Activated naive CD4-positive, alpha-beta T cell (primary cell): ENCODE measurements around the gene MICALL2.

ENCODE experiments used
- DNase-seq, 4 experiments: peaks; one replicate each; lab custom pipeline; 2025; lab: John Stamatoyannopoulos, UW

The MICALL2 gene

DNA sequence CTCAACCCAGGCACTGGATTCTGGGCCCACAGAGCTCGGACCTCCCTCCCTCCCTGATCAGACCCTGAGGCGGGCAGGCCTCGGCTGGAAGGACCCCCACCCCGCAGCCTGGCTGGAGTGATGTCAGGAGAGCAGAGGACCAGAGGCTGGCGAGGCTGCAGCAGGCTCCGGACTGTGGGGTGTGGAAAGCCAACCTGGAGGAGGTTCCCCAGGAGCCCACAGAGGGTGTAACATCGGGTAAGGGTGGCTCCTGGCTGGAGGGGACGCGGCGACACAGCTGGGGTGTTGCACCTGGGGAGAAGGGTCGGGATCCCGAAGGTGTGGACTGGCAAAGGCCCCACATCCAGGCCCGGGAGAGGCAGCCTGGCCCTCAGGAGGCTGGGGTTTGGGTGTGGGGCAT is 8.9 kb upstream of the MICALL2 start:
- DNase-seq, result no peak

DNA sequence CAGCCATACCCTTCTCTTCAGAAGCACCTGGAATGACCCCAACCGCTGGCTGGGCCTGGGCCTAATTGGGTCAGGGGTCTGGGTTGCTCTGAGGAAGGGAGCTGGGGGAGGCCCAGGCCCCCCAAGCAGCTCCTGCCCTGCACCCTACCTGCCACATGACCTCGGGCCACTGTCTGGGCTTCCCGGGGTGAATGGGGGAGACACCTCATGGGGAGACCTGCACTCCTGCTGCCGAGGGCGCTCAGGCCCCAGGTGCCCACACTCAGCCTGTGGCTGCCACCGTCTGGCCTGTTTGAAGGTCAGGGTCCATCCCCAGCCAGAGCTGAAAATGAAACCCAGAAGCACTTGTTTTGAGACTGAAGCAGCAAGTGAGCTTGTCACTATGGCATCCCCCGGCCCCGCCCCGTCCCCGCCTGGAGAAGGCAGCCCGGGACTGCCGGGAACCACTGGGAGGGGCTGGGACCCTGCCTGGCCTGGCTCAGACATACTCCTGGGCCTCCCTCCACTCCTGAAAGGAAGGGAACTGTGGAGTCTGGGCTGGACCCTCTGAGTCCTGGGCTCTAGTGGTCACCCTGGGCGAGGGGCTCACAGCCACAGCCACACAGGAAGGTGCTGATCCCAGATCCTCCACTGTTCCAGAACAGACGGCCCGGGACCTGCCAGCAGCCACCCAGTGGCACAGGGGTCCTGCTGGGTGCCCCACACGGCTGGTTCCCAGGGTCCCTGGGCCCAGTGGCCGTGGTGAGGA is 7.4 kb upstream of the MICALL2 start:
- DNase-seq, result no peak

GRCh38 chr7:1464694-1465093 is 5.4 kb upstream of the MICALL2 start:
- DNase-seq, result no peak

- DNase-seq, result no peak
Observed at GRCh38 chr7:1463676-1464223, 4.5 kb upstream of the MICALL2 start.

GRCh38 chr7:1461646-1462375 is 2.5 kb upstream of the MICALL2 start:
- no peak for DNase-seq

DNA sequence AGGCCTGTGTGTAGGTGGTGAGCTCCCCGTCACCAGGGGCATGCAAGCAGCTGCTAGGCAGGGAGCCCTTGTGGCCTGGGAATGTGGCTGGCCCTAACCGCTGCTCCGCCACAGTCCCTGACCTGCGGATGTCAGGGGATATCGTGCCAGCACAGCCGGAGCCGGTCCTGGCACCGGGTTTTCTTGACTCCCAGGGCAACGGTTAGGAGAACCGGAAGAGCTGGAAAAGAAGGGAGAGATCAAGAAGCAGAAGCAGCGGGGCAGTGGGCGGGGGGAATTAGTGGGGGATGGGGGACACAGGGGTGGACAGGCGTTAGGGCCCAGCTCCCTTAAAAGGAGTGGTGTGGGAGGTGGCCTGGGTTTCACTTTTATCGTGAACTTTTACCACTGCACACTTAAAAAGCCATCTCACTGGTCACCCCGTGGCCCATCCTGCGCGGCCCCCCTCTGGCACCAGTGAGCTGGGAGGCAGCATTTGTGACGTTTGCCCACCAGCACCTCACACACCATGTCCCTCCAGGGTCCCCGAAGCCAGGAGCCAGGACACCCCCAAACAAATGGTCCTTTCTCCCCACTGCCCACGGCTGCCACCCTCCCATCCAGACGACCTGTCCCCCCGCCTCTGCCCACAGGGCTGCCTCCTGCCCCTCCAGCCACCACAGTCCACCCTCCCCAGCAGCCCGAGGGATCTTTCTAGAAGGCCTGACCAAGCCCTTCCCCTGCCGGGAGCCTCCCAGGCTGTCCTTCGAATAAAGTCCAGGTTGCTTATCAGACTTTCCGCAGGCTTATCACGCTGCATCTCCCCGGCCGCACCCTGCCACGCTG is 1.8 kb upstream of the MICALL2 start:
- DNase-seq, result no peak

DNA sequence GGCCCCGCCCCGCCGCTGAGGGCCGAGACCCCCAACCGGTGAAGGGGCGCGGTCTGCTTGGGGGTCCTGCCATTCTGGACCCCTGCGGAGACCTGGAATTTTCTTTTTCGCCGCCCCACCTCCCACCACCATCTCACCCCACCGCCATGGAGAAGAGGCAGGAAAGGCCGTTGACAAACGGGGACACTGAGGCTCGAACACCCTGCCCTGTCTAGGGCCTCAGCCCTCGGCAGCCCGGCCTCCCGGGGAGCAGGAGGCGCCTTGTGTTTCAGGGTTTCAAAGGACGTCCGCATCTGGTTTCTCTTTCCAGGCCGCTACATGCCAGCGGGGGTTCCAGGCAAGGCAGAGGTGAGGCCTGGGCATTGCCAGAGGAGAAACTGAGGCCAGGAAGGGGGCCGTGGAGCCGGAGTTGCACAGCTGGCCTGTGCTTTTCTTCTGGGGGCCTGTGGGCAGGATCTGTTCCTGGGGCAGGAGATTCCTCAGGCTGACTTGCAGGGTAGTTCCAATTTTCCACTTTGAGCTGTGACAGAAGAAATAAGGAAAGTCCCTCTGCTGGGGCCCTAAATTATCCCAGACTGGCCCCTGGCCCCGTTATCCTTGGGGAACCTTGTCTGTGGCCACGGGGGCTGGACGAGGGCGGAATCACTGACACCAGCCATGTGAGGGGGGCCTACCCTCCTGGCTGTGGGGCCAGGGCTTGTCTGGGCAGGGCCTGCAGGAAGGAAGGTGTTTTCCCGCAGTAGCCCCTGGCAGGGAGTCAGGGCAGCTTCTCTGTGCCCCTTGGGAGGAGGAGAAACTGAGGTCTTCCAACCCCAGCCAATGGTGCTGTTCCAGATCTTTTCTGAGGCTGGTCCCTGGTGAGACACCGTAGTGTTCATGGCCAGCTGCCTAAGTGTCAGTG is 900 bp upstream of the MICALL2 start:
- DNase-seq, result no peak

GRCh38 chr7:1459512-1459892 is 232 bp upstream of the MICALL2 start:
- peak; percentile 88 to 99 (median 96) for DNase-seq

GRCh38 chr7:1457949-1458682 is 1.2 kb downstream of the MICALL2 start:
- no peak for DNase-seq

DNA sequence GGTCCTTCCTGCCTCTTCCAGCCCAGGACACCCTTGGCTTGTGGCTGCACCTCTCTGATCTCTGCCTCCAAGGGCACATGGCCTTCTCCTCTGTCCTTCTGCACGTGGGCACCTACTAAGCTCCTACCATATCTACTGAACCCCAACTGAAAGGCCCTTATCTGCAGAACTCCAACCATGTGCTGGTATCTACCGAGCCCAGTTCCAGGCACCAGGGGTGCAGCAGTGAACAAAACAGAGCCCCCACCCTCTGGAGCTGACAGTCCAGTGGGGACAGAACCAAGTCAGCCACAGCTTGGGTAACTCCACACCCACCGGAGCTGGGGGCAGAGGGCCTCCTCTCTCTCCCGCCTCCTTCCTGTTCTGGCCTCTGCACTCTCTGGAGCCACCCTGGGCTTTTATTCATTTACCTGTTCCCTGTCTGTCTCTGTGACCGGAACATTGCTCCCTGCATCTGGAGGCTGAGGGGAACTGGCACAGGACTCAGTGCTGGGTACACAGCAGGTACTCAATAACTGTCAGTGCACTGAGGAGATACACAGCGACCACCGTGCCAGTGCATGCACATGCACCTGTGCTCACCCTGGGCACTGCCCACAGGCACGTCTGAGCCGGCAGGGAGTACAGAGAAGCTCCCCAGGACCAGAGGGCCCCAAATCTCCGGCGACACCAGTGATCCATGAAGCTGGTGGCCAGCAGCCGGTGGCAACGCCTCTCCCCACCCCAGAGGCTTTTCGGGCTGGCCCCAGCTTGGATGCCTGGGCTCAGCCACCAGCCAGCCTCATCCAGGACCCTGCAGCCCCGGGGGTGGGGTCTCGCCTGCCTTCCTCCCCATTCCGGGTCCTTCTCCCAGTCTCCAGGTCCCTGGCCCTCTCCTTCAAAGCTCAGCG is 2.0 kb downstream of the MICALL2 start:
- DNase-seq, result no peak

- no peak for DNase-seq
Observed at GRCh38 chr7:1455955-1456354, 3.3 kb downstream of the MICALL2 start.

- no peak for DNase-seq
Observed at GRCh38 chr7:1455241-1455939, 3.9 kb downstream of the MICALL2 start.

DNA sequence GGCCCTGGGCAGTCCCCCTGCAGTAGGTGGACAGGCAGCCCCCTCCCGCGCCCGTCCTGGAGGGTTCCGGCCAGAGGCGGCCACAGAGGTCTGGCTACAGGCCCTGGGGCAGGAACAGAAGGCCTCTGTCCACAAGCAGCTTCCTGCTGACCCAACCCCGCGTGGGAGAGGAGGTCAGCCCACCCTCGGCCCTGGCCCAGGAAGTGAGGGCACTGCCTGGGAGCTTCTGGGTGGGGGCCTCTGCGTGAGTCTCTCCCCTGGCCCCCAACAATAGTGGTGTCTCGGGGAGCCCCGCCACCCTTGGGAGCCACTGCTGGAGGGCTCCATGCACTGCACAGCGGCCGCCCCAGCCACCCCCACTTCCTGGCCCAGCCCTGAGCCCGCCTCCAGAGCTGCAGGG is 4.7 kb downstream of the MICALL2 start:
- DNase-seq, result no peak

DNA sequence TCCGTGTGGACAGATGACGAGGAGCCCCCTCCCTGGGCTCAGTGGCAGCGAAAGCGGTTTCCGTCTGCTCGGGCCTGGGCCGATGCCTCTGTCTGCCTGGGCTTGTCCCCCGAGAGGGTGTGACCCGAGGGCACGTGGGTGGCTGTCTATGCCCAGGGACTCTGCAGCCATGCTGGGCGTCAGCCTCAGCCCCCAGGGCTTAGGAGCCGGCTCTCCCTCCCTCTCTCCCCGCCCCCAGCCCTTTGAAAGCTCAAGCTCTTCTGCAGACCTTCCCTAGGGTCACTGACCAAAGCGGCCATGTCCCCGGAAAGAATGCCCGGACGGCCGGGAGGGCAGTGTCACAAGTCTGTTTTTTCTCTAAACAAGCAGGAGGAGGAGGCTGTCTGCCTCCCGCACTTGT is 7.1 kb downstream of the MICALL2 start:
- no peak for DNase-seq

DNA sequence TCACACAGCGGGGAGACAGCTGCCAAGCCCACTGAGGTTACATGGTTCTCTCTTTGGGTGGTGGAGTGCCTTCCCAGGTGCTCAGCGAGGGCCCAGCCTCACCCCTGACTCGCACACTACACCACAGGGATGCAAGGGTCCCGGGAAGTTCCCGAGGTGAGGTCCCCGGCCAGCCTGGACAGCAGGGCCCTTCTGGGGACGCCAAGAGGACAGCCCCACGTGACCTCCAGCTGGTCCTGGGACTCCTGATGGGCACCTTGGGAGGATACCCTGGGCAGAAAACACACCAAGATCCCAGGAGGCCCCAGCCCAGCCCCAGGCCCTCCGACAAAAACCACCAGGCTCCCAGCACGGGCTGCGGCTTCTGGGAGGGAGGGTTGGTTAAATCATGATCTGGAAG is 8.3 kb downstream of the MICALL2 start:
- no peak for DNase-seq

DNA sequence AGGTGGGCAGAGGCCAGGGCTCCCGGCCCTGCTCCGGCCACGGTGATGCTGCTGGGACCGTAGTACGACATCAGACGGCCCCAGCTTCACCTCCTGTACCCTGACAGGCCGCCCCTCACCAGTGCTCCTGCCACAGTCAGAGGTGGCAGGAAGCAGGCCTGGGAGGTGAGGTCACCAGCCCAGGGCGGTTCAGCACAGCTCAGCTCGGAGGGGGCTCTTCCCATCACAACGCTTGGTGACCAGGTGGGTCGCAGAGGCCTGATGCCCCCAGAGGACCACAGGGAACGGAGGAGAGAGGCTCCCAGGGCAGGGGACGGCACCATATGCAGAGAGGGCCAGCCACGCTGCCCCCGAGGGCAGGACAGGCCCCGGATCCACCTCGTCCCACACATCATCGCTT is 8.8 kb downstream of the MICALL2 start:
- DNase-seq, result no peak

DNA sequence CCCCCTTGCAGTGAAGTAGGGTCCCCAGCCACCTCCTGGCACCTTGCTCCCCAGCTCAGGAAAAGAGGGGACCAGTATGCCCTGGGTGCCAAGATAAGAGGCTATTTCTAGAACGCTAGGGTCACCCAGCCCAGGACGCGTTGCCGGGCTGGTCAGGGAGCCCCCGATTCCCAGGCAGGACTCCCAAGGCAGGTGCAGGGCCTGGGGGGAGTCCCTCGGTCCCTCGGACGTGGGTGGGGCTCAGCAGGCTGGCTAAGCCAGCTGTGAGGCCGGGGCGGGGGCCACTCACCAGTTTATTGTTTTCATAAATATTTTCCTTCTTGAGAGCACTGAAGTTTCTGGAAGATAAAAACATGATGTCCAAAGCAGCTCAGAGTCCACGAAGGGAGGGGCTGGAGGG is 9.3 kb downstream of the MICALL2 start:
- no peak for DNase-seq

GRCh38 chr7:1449501-1449900 is 9.8 kb downstream of the MICALL2 start:
- DNase-seq, result no peak

DNA sequence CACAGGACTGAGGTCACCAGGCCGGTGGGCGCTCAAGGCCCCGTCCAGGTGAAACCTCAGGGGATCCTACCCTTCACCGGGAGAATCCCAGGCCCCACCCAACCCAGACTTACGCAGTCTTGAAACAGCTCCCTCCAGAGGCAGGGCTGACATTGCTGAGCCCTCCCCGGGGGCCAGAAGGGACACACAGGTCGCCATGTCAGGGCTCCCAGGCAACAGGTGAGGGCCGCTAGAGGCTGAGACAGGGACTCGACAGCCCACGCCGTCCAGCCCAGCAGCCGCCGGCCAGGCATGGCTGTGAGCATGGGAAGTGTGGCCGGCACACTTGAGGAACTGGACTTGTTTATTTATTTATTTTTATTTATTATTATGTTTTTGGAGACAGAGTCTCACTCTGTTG is 10.3 kb downstream of the MICALL2 start:
- DNase-seq, result no peak
